HepG2 (cell line): Measurements from ENCODE around the gene ACP1. TPM values are rescaled to one million over a fixed set of nuclear protein-coding genes. Genes with fewer than 3 reads are reported as not detected.

Source experiments
- ATAC-seq: fragments of 200-7000 bp; cut with Tn5 transposase; 3 replicates; pipeline ENCODE4 v1.9.1; 2020; ENCODE audit warnings: mild to moderate bottlenecking, moderate library complexity
- BruUV-seq: library from RNA; stranded (reverse); fragments of 400-500 nt; replicated peaks from 2 replicates; lab custom pipeline; 2021; lab: Mats Ljungman, UMichigan
- CTCF ChIA-PET: fragments of 300-600 bp; formaldehyde crosslinking; extraction: SDS; loops from one replicate; lab custom pipeline; 2021; ENCODE audit warnings: low total read pairs, inconsistent platforms, low intra/inter-chr PET ratio; lab: Yijun Ruan, JAX
- POLR2A ChIA-PET: fragments of 350-600 bp; sonication (Branson Sonifier 250); formaldehyde crosslinking; loops from one replicate; lab custom pipeline; 2020; ENCODE audit warnings: antibody characterized with exemption, inconsistent platforms; lab: Yijun Ruan, JAX
- DNase-seq: peaks from one replicate; pipeline ENCODE4 v3.0.0-alpha.2; 2015; ENCODE audit warnings: low spot score
- FAIRE-seq: peaks from 3 replicates; lab custom pipeline; 2011; peaks lifted over from hg19 to GRCh38; lab: Jason Lieb, UNC
- H2AFZ ChIP-seq: one replicate; pipeline ENCODE4 v1.6.1; 2011; ENCODE audit warnings: low read length, inconsistent platforms
- H3K27ac ChIP-seq: fragments of 300-600 bp; 3 replicates; pipeline ENCODE4 v1.8.0; 2011; ENCODE audit warnings: mixed run types, mild to moderate bottlenecking, mixed read lengths, low read length, inconsistent platforms; ENCODE audit not compliant: insufficient read depth; ENCODE audit errors: extremely low read length
- H3K27me3 ChIP-seq, 2 experiments: fragments of 200-600 bp in 1 of 2; 2 replicates in 1 of 2; 3 replicates in 1 of 2; pipeline versions ENCODE4 v1.6.0 to v1.8.0; 2011; ENCODE audit warnings: low read length in 2 of 2, mild to moderate bottlenecking in 2 of 2, moderate library complexity in 2 of 2, inconsistent platforms in 1 of 2; ENCODE audit not compliant: insufficient read depth in 2 of 2, control insufficient read depth in 1 of 2
- H3K36me3 ChIP-seq, 2 experiments: fragments of 200-600 bp in 1 of 2; replicated peaks in 1 of 2; 2 replicates in 1 of 2; 3 replicates in 1 of 2; pipeline versions ENCODE4 v1.5.1 to v1.8.0; 2011; ENCODE audit warnings: low read length in 2 of 2, inconsistent platforms in 1 of 2; ENCODE audit not compliant: insufficient read depth in 2 of 2, control insufficient read depth in 1 of 2
- H3K4me1 ChIP-seq: 2 replicates; pipeline ENCODE4 v1.5.1; 2012; ENCODE audit warnings: low read length, inconsistent platforms; ENCODE audit not compliant: insufficient read depth
- H3K4me2 ChIP-seq: 2 replicates; pipeline ENCODE4 v1.6.0; 2011; ENCODE audit warnings: low read depth, low read length, inconsistent platforms
- H3K4me3 ChIP-seq, 3 experiments: fragments of 200-600 bp in 1 of 3; sonication (generic), shearing (Covaris generic) in 1 of 3; replicated peaks in 1 of 3; 2 replicates each; pipeline ENCODE4 v1.5.1; 2011 to 2016; ENCODE audit warnings: low read length in 3 of 3, inconsistent platforms in 2 of 3, low read depth in 2 of 3, mild to moderate bottlenecking in 2 of 3, control low read depth in 1 of 3, mixed read lengths in 1 of 3; ENCODE audit not compliant: insufficient read depth in 1 of 3
- H3K79me2 ChIP-seq: one replicate; pipeline ENCODE4 v1.6.1; 2011; ENCODE audit warnings: low read length, inconsistent platforms; ENCODE audit not compliant: insufficient read depth
- H3K9ac ChIP-seq: 2 replicates; pipeline ENCODE4 v1.6.0; 2011; ENCODE audit warnings: mild to moderate bottlenecking, low read depth, low read length, inconsistent platforms; ENCODE audit not compliant: insufficient read depth
- H3K9me3 ChIP-seq: 2 replicates; pipeline ENCODE4 v1.5.1; 2012; ENCODE audit warnings: mild to moderate bottlenecking, low read length
- H4K20me1 ChIP-seq: 2 replicates; pipeline ENCODE4 v1.6.0; 2011; ENCODE audit warnings: inconsistent platforms, mild to moderate bottlenecking, low read length, moderate library complexity; ENCODE audit not compliant: insufficient read depth
- ATF7 ChIP-seq, 2 experiments: fragments of 450-650 bp in 1 of 2; sonication (generic) in 1 of 2; formaldehyde crosslinking in 1 of 2; IDR thresholded peaks; 2 replicates each; pipeline versions ENCODE4 v1.4.0 to v1.6.1; 2016 to 2020; ENCODE audit warnings: antibody characterized with exemption in 1 of 2, mild to moderate bottlenecking in 1 of 2, missing genetic modification reagents in 1 of 2
- ZNF687 ChIP-seq: sonication (generic); formaldehyde crosslinking; IDR thresholded peaks from 2 replicates; pipeline ENCODE4 v1.5.1; 2020; ENCODE audit warnings: mild to moderate bottlenecking, missing genetic modification reagents, moderate library complexity
- ZNF691 ChIP-seq: sonication (generic); formaldehyde crosslinking; IDR thresholded peaks from 2 replicates; pipeline ENCODE4 v1.4.0; 2020; ENCODE audit warnings: missing genetic modification reagents, low read depth, mild to moderate bottlenecking, borderline replicate concordance
- WGBS: methylation state at CpG from one replicate; pipeline ENCODE4 v1.1.6; 2017; ENCODE audit warnings: low lambda C conversion rate; 5-methylcytosine and 5-hydroxymethylcytosine counted together
- in situ Hi-C: cut with HindIII; loops from 2 replicates; pipeline ENCODE4 v1.10.0; 2017; ENCODE audit warnings: low pct_unique_long_range_greater_than_20kb; ENCODE audit not compliant: extremely low pct_ligation_motif_present
- intact Hi-C: fragments of 100-400 bp; cut with micrococcal nuclease; formaldehyde crosslinking; loops from one replicate; pipeline ENCODE4 v1.10.0; 2022; ENCODE audit not compliant: unreplicated experiment
- polyA plus RNA-seq, 8 experiments: library from polyadenylated mRNA; depleted of rRNA in 3 of 8; stranded (reverse) in 7 of 8; unstranded in 1 of 8; fragments of >200 nt; fragmentation: Illumina TruSeq in 4 of 8; extraction: Trizol in 4 of 8; gene quantifications; 2 replicates each; pipeline versions ENCODE4 v1.2.1 to v1.2.3, GENCODE V29; 2011 to 2016; ENCODE audit warnings: low read depth in 4 of 8, missing spikeins in 1 of 8, mixed read lengths in 1 of 8; ENCODE audit not compliant: insufficient read depth in 1 of 8
- total RNA-seq, 5 experiments: library from RNA; depleted of rRNA; stranded (reverse); fragments of >200 nt; fragmentation: Illumina TruSeq; extraction: Trizol; gene quantifications; 2 replicates each; pipeline ENCODE4 v1.2.3, GENCODE V29; 2016; ENCODE audit warnings: low read depth in 1 of 5

ACP1 gene
- total and polyA plus RNA-seq, 2 of the 13 experiments (the other 11 are each of a cell fraction or from before 2014, with no cell fraction given): 246 to 348 TPM

- Histone ChIP-seq H3K27me3 (peaks cover 1 to 49% of the 10 kb centered on the region in 2 experiments; a peak in 2 of 5 replicates), H3K9me3 (no peaks in the 10 kb centered on the region), H3K4me3 (no peak overlapping the region), H3K27ac (no peak overlapping the region), H3K4me2 (no peak overlapping the region), H3K36me3 (no peaks in the 10 kb centered on the region), H3K4me1 (no peaks in the 10 kb centered on the region), H3K79me2 (no peaks in the 10 kb centered on the region), H2AFZ (no peak overlapping the region), H4K20me1 (no peaks in the 10 kb centered on the region), H3K9ac (no peak overlapping the region)
- TF ChIP-seq ZNF687 (CRISPR knock-in tag): no peak
- TF ChIP-seq ZNF691: no peak
- TF ChIP-seq ATF7 (IDR thresholded peaks at IDR 0.05): peak; percentile 62
- TF ChIP-seq ATF7 (CRISPR knock-in tag; IDR thresholded peaks at IDR 0.05): no peak
- no TSS peak for BruUV-seq
- intact Hi-C loops (no loop called here), in situ Hi-C loops (no loop called here)
- 9% methylated on average over 13 of the region's 13 CpGs for WGBS
- CTCF ChIA-PET: no interaction called here
- POLR2A ChIA-PET: no interaction called here
- DNase-seq: no peak
- peak; percentile 48 for ATAC-seq
- FAIRE-seq: no peak
These were observed 44.6 kb downstream of the ACP1 start for GRCh38 chr2:309148-309953.
